Measurements from ENCODE around the gene BCORL1.

DNA sequence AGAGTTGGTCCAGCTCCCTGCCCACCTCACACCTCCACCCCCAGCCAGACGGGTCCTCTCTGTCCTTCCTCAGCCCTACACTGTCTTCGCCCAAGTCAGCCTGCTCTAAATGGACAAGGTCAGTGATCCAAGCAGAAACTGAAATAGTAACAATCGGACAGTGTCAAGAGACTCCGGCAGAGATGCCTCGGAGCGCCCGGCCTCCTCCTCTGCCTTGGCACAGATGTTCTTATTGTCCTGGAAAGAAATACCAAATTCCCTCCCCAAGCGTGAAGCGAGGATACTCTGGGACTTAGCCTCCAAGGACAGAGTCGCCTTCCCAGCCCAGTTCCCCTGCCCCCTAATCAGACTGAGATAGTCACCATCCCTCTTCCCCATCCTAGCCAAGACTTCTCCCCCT, 48.0 kb upstream of the BCORL1 start:
- TF ChIP-seq, protein P1, sequence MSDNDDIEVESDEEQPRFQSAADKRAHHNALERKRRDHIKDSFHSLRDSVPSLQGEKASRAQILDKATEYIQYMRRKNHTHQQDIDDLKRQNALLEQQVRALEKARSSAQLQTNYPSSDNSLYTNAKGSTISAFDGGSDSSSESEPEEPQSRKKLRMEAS (IDR thresholded peaks at IDR 0.05; ENCODE audit: insufficient read depth, insufficient read length): no peak
- TF ChIP-seq POLR2A (IDR thresholded peaks at IDR 0.05; ENCODE audit: low read depth, low read length): no peak
- TF ChIP-seq, protein P2, sequence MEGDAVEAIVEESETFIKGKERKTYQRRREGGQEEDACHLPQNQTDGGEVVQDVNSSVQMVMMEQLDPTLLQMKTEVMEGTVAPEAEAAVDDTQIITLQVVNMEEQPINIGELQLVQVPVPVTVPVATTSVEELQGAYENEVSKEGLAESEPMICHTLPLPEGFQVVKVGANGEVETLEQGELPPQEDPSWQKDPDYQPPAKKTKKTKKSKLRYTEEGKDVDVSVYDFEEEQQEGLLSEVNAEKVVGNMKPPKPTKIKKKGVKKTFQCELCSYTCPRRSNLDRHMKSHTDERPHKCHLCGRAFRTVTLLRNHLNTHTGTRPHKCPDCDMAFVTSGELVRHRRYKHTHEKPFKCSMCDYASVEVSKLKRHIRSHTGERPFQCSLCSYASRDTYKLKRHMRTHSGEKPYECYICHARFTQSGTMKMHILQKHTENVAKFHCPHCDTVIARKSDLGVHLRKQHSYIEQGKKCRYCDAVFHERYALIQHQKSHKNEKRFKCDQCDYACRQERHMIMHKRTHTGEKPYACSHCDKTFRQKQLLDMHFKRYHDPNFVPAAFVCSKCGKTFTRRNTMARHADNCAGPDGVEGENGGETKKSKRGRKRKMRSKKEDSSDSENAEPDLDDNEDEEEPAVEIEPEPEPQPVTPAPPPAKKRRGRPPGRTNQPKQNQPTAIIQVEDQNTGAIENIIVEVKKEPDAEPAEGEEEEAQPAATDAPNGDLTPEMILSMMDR (IDR thresholded peaks at IDR 0.05; ENCODE audit: extremely low read depth in 1 of 2, insufficient read depth in 1 of 2, low read depth in 1 of 2, low read length in 2 of 2): no peak
- TF ChIP-seq EZH2 (IDR thresholded peaks at IDR 0.05; ENCODE audit: borderline replicate concordance, low read depth, low read length, severe bottlenecking): no peak
- no peak for TF ChIP-seq JUN (IDR thresholded peaks at IDR 0.05; ENCODE audit: borderline replicate concordance, insufficient read depth, insufficient read length, low read depth)
- no peak for TF ChIP-seq POLR2AphosphoS5 (IDR thresholded peaks at IDR 0.05; ENCODE audit: insufficient read depth, low read depth, low read length)
- TF ChIP-seq MYC (IDR thresholded peaks at IDR 0.05; ENCODE audit: low read depth, low read length): no peak

Measured in endothelial cell of umbilical vein (primary cell).